ENCODE results near the gene FGF18.
A peak's percentile ranks its signal among the peaks of the same experiment; 100 is the strongest.

Gene FGF18

DNA sequence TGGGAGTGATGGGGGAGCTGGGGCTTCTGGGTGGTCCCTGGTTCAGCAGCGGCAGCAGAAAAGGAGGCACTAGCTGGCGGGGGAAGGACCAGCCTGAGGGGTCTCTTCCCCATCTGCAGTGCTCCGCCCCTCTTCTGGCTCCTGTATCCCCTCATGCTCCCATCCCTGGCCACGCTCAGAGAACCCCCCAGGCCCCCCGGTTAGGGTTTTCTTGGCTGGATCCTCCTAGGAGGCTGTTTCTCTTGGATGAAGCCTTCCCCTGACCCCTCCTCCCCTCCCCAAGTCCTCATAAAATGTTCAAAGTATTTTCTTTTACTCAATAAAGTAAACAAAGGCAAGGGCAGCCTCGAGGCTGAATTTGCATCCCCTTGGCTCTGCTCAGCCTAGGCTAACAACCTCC lies 60.8 kb downstream of the FGF18 start:
- H3K9me3 ChIP-seq (replicated peaks; ENCODE audit: low read length): no peaks in the 10 kb centered on the region
- no peaks in the 10 kb centered on the region for H3K36me3 ChIP-seq (ENCODE audit: insufficient read depth, low read length)
- H3K4me1 ChIP-seq (ENCODE audit: control insufficient read depth, insufficient read depth, low read length): no peaks in the 10 kb centered on the region
- H3K4me3 ChIP-seq (ENCODE audit: low read length): no peak overlapping the region
- H3K27me3 ChIP-seq (ENCODE audit: control insufficient read depth, insufficient read depth, low read length): peaks cover 38% of the 10 kb centered on the region
- H3K4me2 ChIP-seq (ENCODE audit: low read length): no peak overlapping the region
- no peak overlapping the region for H3K9ac ChIP-seq (ENCODE audit: low read depth, low read length)

DNA sequence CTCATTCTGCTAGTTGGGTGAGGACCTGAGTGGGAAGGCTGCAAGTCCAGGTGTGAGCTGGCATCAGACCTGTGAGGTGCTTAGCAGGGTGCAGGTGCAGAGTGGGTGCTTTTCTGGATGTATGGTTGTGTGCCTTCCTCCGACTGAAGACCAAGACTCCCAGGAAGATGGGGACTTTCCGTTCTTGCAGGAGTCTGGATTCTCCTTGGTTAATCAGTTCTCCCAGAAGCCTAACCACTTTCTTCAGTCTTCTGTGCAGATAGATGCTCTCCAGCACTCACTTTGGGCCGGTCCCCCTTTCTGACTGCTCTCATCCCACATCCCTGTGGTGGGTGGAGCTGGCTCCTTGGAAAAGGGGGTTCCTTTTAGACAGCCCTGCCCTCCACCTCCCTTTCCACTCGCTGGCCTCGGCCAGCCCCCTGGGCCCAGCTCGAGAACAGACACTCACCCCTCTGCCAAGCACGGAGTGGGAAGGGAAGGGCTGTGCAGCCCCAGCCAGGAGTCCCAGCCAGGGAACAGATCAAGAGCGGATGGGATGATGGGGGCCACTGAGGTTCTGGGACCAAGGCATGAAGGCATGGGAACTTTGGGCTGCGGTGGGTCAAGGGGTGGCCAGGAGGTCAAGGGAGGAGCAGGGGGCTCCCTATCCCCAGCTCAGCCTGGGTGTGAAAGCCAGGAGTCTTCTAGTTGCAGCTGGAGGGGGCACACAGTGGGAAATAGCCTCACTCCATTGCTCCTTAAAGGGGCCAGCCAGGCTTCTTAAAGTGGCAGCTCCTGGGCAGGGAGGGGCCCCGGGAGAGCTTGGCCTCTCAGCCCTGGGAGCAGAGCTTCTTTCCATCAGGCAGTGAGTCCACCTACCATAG lies 62.4 kb downstream of the FGF18 start:
- H3K27me3 ChIP-seq (ENCODE audit: control insufficient read depth, insufficient read depth, low read length): peaks cover 48% of the 10 kb centered on the region
- H3K9me3 ChIP-seq (replicated peaks; ENCODE audit: low read length): no peaks in the 10 kb centered on the region
- H3K4me2 ChIP-seq (ENCODE audit: low read length): no peak overlapping the region
- no peaks in the 10 kb centered on the region for H3K36me3 ChIP-seq (ENCODE audit: insufficient read depth, low read length)
- H3K9ac ChIP-seq (ENCODE audit: low read depth, low read length): no peak overlapping the region
- H3K4me3 ChIP-seq (ENCODE audit: low read length): no peak overlapping the region
- H3K4me1 ChIP-seq (ENCODE audit: control insufficient read depth, insufficient read depth, low read length): no peaks in the 10 kb centered on the region

DNA sequence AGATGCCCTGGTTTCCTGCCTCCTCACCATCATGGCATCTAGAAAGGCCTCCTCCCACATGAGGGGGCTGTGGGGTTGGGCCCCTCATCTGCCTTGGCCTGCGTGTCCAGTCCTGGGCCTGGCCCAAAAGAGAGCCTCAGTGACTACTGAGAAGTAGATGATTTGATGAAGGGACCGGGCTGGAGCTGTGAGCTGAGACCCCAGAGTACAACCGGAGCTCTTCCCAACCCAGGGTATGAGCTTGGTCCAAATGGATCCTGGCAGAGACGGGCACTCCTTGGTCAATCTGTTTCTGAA lies 62.9 kb downstream of the FGF18 start:
- Histone ChIP-seq H3K36me3 (ENCODE audit: insufficient read depth, low read length) (no peaks in the 10 kb centered on the region), H3K4me3 (ENCODE audit: low read length) (no peak overlapping the region), H3K9me3 (replicated peaks; ENCODE audit: low read length) (no peaks in the 10 kb centered on the region), H3K4me2 (ENCODE audit: low read length) (no peak overlapping the region), H3K27me3 (ENCODE audit: control insufficient read depth, insufficient read depth, low read length) (peaks cover 46% of the 10 kb centered on the region), H3K9ac (ENCODE audit: low read depth, low read length) (no peak overlapping the region), H3K4me1 (ENCODE audit: control insufficient read depth, insufficient read depth, low read length) (no peaks in the 10 kb centered on the region)

DNA sequence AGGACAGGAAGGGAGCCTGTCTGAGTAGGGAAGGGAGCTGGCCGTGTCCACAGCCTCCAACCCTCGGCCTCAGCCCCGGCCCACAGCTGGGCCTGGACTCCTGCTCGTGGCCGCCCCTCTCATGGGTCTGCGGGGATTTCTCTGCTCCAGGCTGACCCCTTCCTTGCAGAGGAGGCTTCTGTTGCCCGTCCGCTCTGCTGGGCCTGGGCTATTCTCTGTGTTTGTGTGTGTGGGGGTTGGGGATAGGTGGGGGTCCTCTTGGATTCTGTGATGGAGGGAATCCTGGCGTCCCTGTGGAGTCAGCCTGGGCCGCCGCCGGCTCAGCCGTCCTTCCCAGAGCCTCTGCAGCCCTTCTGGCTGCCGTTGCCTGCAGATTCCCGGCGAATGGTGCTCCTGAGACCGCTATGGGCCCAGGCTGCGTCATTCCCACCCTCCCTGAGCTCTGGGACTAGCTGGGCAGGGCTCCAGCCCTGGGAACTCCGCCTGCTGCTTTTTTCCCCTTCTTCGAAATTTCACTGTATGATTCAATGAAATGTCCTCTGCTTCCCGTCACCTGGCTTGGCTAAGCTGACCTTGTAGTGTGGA lies 64.2 kb downstream of the FGF18 start:
- no peaks in the 10 kb centered on the region for H3K9me3 ChIP-seq (replicated peaks; ENCODE audit: low read length)
- no peak overlapping the region for H3K4me2 ChIP-seq (ENCODE audit: low read length)
- H3K4me1 ChIP-seq (ENCODE audit: control insufficient read depth, insufficient read depth, low read length): no peaks in the 10 kb centered on the region
- no peaks in the 10 kb centered on the region for H3K36me3 ChIP-seq (ENCODE audit: insufficient read depth, low read length)
- H3K9ac ChIP-seq (ENCODE audit: low read depth, low read length): no peak overlapping the region
- no peak overlapping the region for H3K4me3 ChIP-seq (ENCODE audit: low read length)
- H3K27me3 ChIP-seq (ENCODE audit: control insufficient read depth, insufficient read depth, low read length): peaks cover 36% of the 10 kb centered on the region

DNA sequence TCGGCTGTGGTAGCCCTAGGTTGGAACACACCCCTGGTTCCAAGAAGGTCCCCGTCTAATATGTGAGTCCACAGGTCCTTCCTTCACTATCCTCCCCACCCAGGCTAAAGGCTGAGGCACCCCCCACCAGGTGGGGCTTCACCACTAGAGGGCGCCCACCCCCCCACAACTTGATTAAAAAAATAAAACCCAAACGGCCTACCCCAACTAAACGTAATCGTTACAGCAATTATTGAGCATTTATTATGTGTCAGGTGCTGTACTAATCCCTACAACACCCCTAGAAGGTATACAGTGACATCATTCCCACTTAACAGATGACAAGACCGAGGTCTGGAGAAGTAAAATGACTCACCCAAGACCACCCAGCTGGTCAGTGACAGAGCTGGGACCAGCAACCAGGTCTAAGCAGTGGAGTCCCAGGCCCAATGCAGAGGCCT lies 65.0 kb downstream of the FGF18 start:
- no peaks in the 10 kb centered on the region for H3K4me1 ChIP-seq (ENCODE audit: control insufficient read depth, insufficient read depth, low read length)

DNA sequence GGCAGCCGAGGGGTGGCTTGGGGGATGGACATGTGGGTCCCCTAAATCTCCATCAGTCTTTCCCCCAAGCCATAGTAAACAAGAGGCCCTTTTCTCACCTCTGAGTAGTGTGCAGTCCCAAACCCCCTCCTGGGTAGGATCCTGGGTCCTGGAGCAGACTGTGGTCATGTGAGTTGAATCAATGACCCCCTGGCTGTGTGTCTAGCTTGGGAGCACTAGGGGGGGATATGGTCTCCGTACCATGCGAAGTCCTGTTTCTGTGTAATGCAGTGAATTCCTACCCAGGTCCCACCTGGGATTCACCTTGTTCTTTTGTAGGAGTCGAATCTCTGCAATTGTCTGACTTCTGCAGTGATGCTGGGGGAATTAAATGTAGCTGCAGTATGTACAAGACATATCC lies 66.2 kb downstream of the FGF18 start:
- Histone ChIP-seq H3K4me2 (ENCODE audit: low read length) (no peak overlapping the region), H3K27me3 (ENCODE audit: control insufficient read depth, insufficient read depth, low read length) (peaks cover 36% of the 10 kb centered on the region), H3K4me3 (ENCODE audit: low read length) (no peak overlapping the region), H3K36me3 (ENCODE audit: insufficient read depth, low read length) (no peaks in the 10 kb centered on the region), H3K9me3 (replicated peaks; ENCODE audit: low read length) (no peaks in the 10 kb centered on the region), H3K9ac (ENCODE audit: low read depth, low read length) (no peak overlapping the region), H3K4me1 (ENCODE audit: control insufficient read depth, insufficient read depth, low read length) (no peaks in the 10 kb centered on the region)

More for the DNA sequence above, 65.0 kb downstream of the FGF18 start:
- H3K27me3 ChIP-seq (ENCODE audit: control insufficient read depth, insufficient read depth, low read length): peaks cover 35% of the 10 kb centered on the region
- no peaks in the 10 kb centered on the region for H3K9me3 ChIP-seq (replicated peaks; ENCODE audit: low read length)
- H3K36me3 ChIP-seq (ENCODE audit: insufficient read depth, low read length): no peaks in the 10 kb centered on the region
- H3K4me2 ChIP-seq (ENCODE audit: low read length): no peak overlapping the region
- no peak overlapping the region for H3K9ac ChIP-seq (ENCODE audit: low read depth, low read length)
- no peak overlapping the region for H3K4me3 ChIP-seq (ENCODE audit: low read length)

DNA sequence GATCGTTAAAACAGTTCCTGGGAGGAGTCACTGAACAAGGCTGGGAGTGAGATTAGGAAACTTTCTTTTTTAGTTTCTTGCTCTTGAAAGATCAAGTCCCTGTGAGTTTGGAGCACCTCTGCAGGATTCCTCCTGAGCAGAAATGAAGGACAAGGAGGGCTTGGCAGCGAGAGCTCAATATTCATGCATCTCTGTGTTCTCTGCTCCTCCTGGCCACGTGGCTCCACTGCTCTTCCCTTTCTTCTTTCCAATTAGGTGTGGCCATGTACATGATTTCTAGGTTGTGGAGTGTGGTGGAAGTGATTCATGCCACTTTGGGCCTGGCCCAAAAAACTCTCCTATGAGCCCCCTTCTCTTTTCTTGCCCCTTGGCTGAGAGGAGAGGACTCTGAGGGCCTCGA lies 67.2 kb downstream of the FGF18 start:
- H3K4me1 ChIP-seq (ENCODE audit: control insufficient read depth, insufficient read depth, low read length): no peaks in the 10 kb centered on the region
- H3K4me3 ChIP-seq (ENCODE audit: low read length): no peak overlapping the region
- H3K36me3 ChIP-seq (ENCODE audit: insufficient read depth, low read length): no peaks in the 10 kb centered on the region
- H3K27me3 ChIP-seq (ENCODE audit: control insufficient read depth, insufficient read depth, low read length): peaks cover 36% of the 10 kb centered on the region
- H3K9ac ChIP-seq (ENCODE audit: low read depth, low read length): no peak overlapping the region
- H3K9me3 ChIP-seq (replicated peaks; ENCODE audit: low read length): no peaks in the 10 kb centered on the region
- H3K4me2 ChIP-seq (ENCODE audit: low read length): no peak overlapping the region

DNA sequence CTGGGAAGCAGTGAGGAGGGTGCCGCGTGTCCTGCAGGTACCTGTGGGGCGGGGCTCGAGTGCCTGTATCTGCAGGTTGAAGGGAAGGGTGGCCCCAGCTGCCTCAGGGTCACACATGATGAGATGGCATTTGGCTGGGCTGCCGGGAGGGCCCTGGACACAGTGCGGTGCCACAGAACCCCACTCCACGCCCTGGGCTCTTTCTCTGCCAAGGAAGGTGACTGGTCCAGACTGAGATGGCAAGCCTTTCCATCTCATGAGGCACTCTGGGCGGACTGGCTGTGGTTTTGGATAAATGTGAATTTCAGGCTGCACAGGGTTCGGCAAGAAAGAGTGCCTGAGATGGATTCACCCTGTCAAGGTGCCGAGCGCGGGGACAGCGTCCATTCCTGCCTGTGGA lies 69.4 kb downstream of the FGF18 start:
- no peaks in the 10 kb centered on the region for H3K36me3 ChIP-seq (ENCODE audit: insufficient read depth, low read length)
- H3K9ac ChIP-seq (ENCODE audit: low read depth, low read length): no peak overlapping the region
- H3K4me2 ChIP-seq (ENCODE audit: low read length): no peak overlapping the region
- no peaks in the 10 kb centered on the region for H3K9me3 ChIP-seq (replicated peaks; ENCODE audit: low read length)
- peaks cover 29% of the 10 kb centered on the region for H3K27me3 ChIP-seq (ENCODE audit: control insufficient read depth, insufficient read depth, low read length)
- H3K4me3 ChIP-seq (ENCODE audit: low read length): no peak overlapping the region
- peaks cover 5% of the 10 kb centered on the region for H3K4me1 ChIP-seq (ENCODE audit: control insufficient read depth, insufficient read depth, low read length)

DNA sequence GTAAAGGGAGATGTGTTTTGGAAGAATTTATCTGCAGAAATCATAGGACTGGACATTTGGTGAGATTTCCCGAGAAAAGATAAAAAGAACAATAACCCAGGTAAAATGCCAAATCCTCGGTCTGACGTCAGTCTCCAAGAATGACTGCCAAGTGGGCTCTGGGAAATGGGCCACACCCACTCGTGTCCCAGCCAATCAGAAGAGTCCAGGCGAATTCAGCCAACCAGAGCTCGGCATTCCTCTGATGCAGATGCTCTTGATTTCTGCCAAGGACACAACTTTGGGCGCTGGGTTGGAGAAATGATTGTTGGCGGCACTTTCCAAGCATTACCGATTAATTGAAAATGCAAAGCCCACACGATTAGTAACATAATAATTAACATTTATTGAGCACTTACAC lies 73.3 kb downstream of the FGF18 start:
- Histone ChIP-seq H3K27me3 (ENCODE audit: control insufficient read depth, insufficient read depth, low read length) (peaks cover 13% of the 10 kb centered on the region), H3K9me3 (replicated peaks; ENCODE audit: low read length) (no peaks in the 10 kb centered on the region), H3K4me1 (ENCODE audit: control insufficient read depth, insufficient read depth, low read length) (peaks cover 17% of the 10 kb centered on the region), H3K4me2 (ENCODE audit: low read length) (no peak overlapping the region), H3K9ac (ENCODE audit: low read depth, low read length) (no peak overlapping the region), H3K36me3 (ENCODE audit: insufficient read depth, low read length) (no peaks in the 10 kb centered on the region), H3K4me3 (ENCODE audit: low read length) (no peak overlapping the region)

DNA sequence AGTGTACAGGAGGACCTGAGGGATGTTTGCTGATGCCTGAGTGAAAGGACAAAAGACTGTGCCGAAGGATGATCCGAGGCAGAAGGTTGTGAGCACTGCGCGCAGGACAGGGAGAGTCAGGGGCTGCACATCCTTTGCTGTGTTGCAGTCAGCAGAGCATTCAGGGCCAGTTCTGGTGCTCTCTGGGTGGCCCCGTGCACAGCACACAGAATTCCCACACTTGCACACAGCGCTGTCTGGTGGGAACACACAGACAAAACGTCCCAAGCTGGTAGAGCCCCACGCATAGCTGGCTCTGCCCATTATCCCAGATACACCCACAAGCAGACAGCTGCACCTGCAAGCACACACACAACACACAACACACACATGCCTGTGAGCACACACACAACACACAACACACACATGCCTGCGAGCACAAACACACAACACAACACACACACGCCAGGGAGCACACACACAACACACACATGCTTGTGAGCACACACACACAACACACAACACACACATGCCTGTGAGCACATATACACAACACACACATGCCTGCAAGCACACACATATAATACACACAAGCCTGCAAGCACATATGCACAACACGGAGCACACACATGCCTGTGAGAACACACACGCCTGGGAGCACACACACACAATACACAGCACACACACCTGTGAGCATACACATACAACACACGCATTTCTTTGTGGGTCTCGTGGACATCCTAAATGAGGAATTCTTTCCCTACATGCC lies 74.4 kb downstream of the FGF18 start:
- no peaks in the 10 kb centered on the region for H3K36me3 ChIP-seq (ENCODE audit: insufficient read depth, low read length)
- no peaks in the 10 kb centered on the region for H3K9me3 ChIP-seq (replicated peaks; ENCODE audit: low read length)

DNA sequence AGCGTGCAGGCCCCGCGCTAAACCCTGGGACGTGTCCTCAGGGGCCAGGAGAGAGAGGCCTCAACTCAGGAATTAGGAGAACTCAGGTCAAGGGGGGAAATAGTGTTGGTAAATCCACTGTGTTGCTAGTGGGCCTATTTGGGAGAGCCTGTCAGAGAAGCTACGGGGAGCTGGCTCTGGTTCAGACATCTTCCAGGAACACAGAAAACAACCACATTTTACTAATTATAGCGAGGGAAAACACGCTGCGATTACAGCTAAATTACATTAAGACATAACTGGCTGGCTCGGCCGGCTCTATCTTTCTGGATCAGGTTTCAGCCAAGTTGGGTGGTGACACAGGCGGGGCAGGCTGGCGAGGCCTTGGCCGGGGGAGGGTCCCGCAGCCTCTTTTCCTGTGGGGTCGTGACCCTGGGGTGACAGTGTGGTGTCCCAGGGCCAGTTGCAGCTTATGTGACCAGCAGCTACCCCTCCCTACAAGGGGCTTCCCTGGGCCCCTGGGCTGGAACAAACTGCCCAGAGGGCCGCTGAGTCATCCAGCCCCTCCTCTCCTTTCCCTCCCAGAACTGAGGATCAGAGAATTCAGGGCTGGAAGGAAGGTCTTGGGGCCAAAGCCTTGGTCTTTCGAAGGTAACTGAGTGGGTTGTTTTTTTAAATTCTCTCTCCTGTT lies 75.1 kb downstream of the FGF18 start:
- H3K4me2 ChIP-seq (ENCODE audit: low read length): peak overlapping the region; percentile 70
- H3K4me3 ChIP-seq (ENCODE audit: low read length): peak overlapping the region; percentile 28
- peak overlapping the region; percentile 10 for H3K9ac ChIP-seq (ENCODE audit: low read depth, low read length)
- H3K36me3 ChIP-seq (ENCODE audit: insufficient read depth, low read length): no peaks in the 10 kb centered on the region
- H3K4me1 ChIP-seq (ENCODE audit: control insufficient read depth, insufficient read depth, low read length): peaks cover 17% of the 10 kb centered on the region
- no peaks in the 10 kb centered on the region for H3K9me3 ChIP-seq (replicated peaks; ENCODE audit: low read length)
- peaks cover 4% of the 10 kb centered on the region for H3K27me3 ChIP-seq (ENCODE audit: control insufficient read depth, insufficient read depth, low read length)

More for the DNA sequence above, 74.4 kb downstream of the FGF18 start:
- H3K27me3 ChIP-seq (ENCODE audit: control insufficient read depth, insufficient read depth, low read length): peaks cover 10% of the 10 kb centered on the region
- peak overlapping the region; percentile 70 for H3K4me2 ChIP-seq (ENCODE audit: low read length)
- no peak overlapping the region for H3K9ac ChIP-seq (ENCODE audit: low read depth, low read length)
- peaks cover 17% of the 10 kb centered on the region for H3K4me1 ChIP-seq (ENCODE audit: control insufficient read depth, insufficient read depth, low read length)
- no peak overlapping the region for H3K4me3 ChIP-seq (ENCODE audit: low read length)
